ENCODE data around the gene HCRT.
"Not testable (repeated sequence)": the region's sequence is repeated elsewhere in the genome, so short reads cannot be mapped to it uniquely, and the experiment has no call there.

The HCRT gene

GRCh38 chr17:42179335-42179734, 5.9 kb downstream of the HCRT start:
- DNase-seq: no peak

DNA sequence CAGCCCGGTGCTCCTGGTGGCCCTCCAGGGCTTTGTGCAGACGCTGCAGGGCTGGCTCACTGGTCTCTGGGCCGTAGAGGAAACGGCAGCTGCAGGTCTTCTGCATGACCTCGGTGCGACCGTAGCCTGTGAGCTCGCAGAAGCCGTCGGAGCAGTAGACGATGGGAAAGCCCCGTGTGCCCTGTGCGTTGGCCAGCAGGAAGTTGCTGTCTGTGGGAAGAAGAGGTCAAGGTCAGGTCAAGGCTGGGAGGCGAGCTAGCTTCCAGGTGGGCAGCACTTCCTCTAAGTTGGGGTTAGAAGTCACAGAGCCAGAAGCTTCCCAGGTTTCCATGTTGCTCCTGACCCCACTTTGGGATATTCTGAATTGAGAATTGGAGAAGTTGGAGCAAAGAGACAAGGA, 6.4 kb downstream of the HCRT start:
- DNase-seq: no peak

DNA sequence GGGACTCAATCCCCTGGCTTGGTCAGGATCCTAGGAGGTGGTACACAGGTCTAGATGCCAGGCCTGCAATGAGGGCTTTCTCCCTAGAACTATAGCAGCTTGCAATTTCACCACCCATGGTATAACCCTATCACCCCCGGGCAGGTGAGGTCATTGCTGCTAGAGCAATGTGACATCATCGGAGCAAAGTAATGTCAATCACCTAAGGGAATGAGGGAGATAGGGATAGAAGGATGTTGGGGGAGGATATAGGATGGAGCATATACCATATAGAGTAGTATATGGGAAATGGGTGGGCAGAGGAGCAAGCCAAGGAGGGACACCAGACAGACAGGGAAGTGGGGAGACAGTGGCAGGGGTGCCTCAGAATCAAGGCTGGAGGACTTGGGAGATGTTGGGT, 7.6 kb downstream of the HCRT start:
- DNase-seq: no peak

GRCh38 chr17:42174126-42174783, 11.0 kb downstream of the HCRT start:
- DNase-seq: no peak

DNA sequence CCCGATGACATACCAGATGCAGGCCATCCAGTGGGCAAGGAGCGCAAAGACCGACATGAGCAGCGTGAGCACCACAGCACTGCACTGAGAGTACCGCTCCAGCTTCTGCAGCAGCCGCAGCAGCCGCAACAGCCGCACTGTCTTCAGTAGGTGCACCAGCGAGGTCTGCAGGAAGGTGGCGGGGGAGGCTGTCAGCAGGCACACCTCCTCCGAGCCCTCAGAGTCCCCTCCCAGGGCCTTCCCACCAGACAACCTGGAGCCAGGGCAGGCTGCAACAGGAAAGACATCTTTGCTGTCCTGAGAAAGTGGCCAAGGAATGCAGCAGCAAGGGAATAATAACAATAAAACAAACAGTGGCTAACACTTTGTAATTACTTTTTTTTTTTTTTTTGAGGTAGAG, 13.4 kb downstream of the HCRT start:
- no peak for DNase-seq

DNA sequence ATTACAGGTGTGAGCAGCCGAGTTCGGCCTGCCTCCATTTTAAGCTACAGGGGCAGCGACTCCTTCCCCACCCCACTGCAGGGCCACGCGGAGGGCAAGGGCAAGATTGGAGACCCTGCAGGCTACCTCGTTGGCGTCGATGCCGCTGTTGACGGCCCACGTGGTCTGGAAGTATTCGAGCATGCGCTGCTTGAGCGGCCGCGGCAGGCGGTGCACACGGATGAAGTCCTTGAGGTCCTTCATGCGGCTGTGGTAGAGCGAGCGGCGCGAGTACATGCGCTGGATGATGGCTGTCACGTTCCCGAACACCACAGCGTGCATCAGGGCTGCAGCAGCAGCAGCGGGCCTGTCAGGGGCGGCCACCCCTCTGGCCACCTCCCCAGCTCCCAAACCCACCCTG, 15.9 kb downstream of the HCRT start:
- no peak for DNase-seq

DNA sequence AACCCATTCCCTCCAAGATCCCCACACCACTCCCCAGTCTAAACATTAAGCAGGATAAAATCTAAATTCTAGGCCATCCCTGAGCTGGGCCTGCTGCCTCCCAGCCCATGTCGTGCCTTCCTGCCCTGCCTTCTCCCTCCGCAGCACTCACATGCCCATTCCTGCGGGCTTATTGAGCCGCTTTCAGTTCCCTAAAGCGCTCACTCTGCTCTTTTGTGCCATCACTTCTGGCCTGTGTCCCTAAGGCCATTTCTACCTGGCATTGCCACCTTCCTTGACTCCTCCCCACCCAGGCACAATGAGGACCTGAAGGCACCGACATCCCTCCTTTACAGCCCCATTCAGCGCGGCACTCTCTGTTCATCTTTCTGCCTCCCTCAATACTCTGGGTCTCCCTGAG, 17.4 kb downstream of the HCRT start:
- no peak for DNase-seq

DNA sequence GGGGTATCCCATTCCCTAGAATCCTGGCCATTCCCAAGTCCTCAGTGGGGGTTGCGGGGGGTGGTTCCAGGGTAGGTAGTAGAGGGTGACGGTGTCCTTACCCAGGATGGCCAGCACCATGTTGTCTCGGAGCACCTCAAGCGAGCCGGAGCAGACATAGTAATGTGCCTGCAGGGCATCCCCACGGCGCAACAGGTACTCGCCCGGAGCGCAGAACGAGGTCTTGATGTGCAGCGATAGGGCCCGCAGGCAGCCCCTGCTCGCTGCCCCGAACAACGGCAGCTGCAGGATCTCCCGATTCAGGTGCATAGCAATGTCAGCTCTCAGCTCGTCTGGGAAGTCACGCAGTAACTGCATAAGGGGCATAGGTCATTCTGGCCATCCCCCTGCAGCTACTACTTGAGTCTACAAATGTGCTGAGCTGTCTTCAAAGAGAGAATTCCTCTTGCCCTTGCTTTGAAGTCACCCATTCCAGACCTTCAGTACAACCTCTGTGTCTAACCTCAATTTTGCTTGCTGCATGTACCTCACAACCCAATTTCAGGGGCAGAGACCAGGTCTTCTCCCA, 19.0 kb downstream of the HCRT start:
- no peak for DNase-seq

GRCh38 chr17:42165751-42166150, 19.5 kb downstream of the HCRT start:
- no peak for DNase-seq

DNA sequence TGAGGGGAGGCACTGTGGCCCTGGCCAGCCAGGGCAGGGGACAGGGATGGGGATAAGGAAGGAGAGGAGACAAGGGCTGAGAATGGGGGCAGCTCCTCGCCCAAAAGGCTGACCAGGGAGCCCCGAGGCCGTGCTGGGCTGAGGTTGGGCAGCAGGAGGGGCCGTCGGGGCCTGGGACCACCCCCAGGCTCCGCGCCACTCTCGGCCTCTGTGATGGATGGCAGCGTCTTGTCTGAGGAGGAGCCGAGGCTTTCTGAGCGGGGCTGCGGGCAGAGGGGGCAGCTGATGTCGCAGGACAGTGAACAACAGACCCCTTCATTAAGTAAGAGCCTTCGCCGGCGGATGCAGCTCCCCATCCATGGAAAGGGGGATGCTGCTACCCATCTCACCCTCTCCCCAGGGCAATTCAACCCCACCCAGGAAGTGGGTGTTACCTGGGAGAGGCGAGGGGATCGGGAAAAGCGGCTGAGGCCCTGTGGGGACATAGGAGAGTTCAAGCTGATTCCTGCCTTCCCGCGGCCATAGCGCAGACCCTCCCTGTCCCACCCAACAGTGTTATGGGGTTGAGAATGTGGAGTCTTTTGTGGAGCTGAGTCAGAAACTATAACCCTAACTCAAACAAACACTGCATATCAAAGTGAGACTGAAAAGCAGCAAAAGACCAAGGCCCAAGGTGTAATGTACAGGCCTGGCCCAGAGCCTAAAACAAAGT, 21.4 kb downstream of the HCRT start:
- DNase-seq: no peak

DNA sequence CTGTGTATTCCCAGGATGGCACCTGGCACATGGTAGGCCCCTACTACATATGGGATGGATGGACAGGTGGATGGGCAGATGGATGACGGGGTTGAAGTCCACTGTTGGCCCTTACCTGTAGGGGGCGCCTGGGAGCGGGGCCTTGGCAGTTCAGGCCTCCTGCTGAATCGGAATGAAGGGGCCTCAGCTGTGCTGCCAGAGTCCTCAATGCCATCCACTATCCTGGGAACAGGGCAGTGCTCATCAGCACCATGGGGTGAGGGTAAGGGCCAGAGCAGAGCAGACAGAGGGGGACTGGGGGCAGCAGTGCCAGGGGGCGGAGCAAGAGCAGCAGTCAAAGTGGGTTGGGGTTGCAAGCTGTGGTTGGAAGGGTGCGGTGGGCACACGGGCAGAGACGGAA, 22.1 kb downstream of the HCRT start:
- DNase-seq: no peak

DNA sequence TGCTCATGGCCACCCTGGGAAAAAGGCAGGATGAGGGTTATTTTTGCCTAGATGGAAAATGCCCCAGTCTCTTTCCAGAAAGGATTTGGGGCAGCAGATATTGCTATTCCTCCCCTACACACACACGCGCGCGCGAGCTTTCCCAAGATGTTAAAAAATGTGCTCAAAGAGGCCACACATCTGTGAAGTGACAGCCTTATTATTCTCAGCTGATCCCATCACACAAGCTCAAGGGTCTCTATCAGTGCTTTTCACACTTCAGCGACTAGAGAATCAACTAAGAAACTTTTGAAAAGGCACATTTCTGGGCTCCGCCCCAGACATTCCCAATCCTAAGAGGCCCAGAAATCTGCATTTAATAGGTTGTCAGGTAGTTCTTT, 24.7 kb downstream of the HCRT start:
- DNase-seq: no peak

DNA sequence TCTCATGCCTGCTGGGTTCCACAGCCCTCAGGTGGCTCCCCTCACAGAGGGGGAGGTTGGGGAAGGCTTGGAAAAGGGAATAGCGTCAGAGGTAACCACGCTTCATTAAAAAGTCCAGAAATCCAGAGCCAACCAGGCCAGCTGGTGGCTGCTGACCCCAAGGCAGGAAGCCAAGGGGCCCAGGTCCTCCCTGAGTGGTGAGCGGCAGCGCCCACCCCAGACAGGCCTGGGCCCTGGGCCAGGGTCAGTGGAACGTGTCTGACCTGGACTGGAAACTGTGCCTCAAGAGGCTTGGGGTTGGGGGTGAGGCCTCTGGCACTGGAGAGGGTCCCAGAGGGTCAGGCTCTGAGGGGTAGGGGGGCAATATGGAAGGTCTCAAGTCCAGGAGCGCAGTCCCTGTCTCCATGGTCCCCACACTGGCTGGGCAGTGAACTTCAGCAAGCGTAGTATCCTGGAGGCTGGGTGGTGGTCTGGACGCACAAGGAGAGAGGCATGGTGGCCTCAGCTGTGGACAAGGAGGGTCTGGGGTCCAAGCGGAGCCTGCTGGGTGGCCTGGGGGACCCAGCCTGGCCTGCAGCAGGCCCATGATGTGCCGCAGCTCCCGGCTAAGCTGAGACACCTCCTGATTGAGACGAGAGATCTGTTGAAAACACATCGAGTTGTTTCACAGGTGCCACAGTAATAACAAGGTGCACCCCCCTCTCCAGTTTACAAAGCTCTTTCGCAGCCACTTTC, 25.3 kb downstream of the HCRT start:
- no peak for DNase-seq

DNA sequence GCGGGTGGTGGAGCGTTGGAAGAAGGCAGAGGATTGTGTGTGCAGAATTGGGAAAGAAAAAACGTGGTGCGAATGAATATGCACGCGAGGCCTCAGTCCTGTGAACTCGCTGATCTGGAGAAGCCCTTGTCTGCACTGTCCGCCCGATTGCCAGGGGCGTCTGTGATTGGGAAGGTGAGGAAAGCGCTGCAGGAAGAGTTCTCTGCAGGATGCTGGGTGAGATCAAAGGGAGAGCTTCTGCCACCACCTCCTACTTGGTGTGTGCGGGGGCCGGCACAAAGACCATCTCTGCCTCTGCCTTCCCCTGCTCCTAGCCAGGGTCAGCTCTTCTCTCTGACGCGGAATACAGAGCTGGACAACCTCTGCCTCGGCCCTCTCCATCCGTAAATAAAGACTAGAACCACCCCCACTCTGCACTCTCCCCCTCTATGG, 29.6 kb downstream of the HCRT start:
- DNase-seq: no peak

DNA sequence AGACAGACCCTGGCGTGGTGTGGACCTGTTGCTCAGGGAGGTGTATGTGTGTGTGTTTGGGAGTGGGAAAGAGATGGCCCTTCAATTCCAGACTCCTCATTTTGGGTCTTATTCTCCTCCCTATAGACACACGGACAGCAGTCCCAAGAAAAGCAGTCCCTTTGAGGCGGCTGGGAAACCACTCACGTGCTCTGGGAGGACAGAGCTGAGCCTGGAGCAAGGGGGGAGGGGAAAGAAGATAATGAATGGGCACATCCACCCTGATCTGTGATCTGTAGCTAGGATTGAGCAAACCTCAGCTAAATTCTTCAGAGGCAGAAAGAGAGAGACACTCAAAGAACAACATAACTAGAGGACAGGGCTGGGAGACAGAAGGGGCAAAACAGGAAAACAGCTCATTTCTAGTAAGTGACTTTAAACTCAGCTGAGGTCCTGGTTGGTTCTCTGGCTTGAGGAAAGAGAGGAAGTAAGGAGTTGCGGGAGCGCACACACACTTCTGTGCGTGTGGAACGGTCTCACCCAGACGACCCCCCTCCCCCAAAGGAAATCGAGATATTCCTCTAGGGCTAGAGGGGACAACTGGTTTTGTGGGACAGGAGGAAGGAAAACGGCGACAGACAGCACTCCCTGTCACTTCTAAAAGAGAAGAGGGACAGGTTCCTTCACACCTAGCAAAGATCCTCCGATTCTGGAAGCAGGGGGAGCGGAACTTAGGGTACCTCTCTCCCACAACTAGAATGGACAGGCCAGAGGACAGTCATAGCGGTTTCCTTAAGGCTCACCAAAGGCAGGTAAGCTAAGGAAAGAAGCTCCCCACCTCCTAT, 31.1 kb downstream of the HCRT start:
- DNase-seq: no peak

DNA sequence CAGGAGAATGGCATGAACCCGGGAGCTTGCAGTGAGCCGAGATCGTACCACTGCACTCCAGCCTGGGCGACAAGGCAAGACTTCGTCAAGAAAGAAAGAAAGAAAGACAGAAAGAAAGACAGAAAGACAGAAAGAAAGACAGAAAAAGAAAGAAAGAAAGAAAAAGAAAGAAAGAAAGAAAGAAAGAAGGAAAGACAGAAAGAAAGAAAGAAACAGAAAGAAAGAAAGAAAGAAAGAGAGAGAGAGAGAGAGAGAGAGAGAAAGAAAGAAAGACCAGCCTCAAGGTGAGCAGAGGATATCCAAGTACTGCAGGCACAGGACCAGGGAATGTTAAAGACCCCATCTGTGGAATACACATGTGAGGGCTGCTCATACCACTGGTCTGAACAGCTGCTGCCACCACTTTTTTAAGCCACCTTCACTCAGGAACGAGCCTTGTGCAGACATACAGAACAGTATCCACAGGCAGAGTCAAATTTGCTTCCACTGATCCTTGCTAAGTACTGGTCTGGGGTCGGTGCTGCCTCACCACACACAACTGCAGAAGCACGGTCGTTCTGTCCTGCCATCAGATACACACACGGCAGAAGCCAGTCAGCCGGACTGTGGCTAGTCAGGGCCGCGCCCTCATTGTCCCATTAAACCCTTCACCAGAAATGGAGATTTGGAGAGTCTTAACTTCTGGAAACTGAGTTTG, 38.2 kb downstream of the HCRT start:
- no peak for DNase-seq

DNA sequence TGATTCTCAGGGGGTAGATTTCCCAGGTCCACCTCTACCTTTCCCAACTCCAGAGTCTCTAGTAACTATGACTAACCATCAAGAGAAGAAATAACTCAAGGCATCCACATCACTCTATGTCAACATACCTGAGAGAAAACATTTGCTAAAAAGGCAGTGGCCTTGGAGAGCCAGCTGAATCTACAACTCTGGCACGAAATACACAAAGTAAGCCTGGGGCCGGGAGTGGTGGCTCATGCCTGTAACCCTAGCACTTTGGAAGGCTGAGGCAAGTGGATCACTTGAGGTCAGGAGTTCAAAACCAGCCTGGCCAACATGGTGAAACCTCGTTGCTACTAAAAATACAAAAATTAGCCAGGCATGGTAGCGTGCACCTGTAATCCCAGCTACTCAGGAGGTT, 42.1 kb downstream of the HCRT start:
- not testable (repeated sequence) for DNase-seq

DNA sequence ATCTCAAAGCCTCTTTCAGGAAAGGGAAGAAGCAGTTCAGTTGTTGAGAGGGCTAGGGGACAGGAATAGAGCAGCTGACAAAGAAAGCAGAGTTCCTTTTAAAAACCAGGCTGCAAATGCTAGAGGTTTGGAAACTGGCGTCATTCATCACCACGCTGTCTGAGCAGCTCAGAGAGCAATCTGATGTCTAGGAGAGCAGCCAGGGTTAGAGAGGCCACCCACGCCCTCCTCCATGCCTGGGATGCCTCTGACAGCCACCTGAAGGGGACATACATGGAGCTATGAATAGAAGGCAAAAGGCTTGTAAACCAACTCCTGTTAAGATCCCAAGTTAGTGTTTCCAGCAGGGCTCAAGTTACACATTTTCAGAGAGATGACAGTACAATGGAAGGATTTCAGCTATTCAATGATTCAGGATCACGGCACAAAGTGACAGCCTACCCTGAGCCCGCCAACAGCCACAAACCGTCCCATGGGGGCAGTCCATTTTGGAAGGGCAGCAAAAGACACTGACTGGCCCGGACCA, 42.8 kb downstream of the HCRT start:
- no peak for DNase-seq

DNA sequence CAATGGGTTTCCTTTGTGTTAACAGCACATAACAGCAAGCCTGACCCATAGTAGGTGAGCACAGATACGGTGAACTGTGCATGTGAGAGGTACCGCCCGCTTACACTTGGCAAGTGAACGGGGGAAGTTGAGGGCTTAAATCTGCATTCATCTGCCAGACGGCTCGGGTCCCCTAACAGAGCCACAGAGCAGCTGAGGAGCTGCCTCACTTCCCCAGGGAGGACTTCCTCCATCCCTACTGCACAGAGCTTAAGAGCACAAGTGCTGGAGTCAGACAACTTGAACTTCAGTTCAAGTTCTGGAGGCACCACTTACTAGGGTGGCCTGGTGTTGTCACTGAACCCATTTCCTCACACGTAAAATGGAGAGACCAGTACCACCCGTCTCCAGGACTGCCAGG, 43.9 kb downstream of the HCRT start:
- no peak for DNase-seq

DNA sequence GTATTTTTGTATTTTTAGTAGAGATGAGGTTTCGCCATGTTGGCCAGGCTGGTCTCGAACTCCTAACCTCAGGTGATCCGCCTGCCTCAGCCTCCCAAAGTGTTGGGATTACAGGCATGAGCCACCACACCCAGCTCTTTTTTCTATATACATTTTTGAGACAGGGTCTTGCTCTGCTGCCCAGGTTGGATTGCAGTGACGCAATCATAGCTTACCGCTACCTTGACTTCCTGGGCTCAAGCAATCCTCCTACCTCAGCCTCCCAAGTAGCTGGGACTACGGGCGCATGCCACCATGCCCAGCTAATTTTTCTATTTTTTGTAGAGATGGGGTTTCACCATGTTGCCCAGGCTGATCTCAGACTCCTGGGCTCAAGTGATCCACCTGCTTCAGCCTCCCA, 44.6 kb downstream of the HCRT start:
- DNase-seq: not testable (repeated sequence)

GRCh38 chr17:42138749-42139492, 46.3 kb downstream of the HCRT start:
- DNase-seq: no peak
